Astrocyte of the spinal cord (primary cell): ENCODE data around the gene NINJ2.

Experiments
- DNase-seq: peaks from one replicate; pipeline ENCODE4 v3.0.0; 2011; ENCODE audit warnings: low read depth, low spot score
- H3K4me3 ChIP-seq: 2 replicates; pipeline ENCODE4 v1.5.1; 2011; ENCODE audit warnings: low read depth, mild to moderate bottlenecking, low read length, moderate library complexity
- in situ Hi-C: cut with HindIII; loops from 2 replicates; pipeline ENCODE4 v1.10.0; 2017; ENCODE audit warnings: low sequenced_read_pairs
- TF ChIP-seq, protein P1 (sequence below): IDR thresholded peaks from 2 replicates; pipeline ENCODE4 v1.5.1; 2012; ENCODE audit warnings: low read depth, mild to moderate bottlenecking, low read length, inconsistent platforms

Gene NINJ2

GRCh38 chr12:599756-600155 is 63.5 kb downstream of the NINJ2 start:
- DNase-seq, result no peak
- in situ Hi-C loops, result no loop called here
- TF ChIP-seq, protein P1, sequence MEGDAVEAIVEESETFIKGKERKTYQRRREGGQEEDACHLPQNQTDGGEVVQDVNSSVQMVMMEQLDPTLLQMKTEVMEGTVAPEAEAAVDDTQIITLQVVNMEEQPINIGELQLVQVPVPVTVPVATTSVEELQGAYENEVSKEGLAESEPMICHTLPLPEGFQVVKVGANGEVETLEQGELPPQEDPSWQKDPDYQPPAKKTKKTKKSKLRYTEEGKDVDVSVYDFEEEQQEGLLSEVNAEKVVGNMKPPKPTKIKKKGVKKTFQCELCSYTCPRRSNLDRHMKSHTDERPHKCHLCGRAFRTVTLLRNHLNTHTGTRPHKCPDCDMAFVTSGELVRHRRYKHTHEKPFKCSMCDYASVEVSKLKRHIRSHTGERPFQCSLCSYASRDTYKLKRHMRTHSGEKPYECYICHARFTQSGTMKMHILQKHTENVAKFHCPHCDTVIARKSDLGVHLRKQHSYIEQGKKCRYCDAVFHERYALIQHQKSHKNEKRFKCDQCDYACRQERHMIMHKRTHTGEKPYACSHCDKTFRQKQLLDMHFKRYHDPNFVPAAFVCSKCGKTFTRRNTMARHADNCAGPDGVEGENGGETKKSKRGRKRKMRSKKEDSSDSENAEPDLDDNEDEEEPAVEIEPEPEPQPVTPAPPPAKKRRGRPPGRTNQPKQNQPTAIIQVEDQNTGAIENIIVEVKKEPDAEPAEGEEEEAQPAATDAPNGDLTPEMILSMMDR, result no peak
- H3K4me3 ChIP-seq, result no peak overlapping the region

- TF ChIP-seq, protein P1, result no peak
- no peak for DNase-seq
- H3K4me3 ChIP-seq, result no peak overlapping the region
- in situ Hi-C loops, result no loop called here
These were observed 65.2 kb downstream of the NINJ2 start for GRCh38 chr12:597926-598568.

GRCh38 chr12:593396-594270 is 69.6 kb downstream of the NINJ2 start:
- in situ Hi-C loops, result no loop called here
- TF ChIP-seq, protein P1, result no peak
- no peak overlapping the region for H3K4me3 ChIP-seq
- DNase-seq, result no peak

DNA sequence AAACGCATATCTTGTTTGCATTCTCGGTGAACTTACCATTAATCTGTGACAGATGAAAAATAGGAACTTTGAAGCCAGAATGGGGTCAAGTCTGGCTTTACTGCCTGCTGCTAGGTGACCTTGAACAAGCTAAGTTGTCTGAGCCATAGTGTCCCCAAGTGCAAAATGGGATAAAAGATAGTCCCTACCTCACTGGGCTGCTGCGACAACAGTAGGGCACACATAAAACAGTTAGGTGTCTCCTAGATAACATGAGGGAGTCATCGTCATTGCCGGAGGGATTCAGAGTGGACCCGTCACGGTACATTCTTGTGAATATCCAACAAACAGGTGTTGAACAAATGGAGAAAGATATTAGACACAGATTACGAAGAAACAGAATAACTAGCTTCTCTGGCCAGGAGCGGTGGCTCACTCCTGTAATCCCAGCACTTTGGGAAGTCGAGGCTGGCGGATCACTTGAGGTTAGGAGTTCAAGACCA is 71.2 kb downstream of the NINJ2 start:
- TF ChIP-seq, protein P1, result no peak
- H3K4me3 ChIP-seq, result no peak overlapping the region
- in situ Hi-C loops, result no loop called here
- no peak for DNase-seq

DNA sequence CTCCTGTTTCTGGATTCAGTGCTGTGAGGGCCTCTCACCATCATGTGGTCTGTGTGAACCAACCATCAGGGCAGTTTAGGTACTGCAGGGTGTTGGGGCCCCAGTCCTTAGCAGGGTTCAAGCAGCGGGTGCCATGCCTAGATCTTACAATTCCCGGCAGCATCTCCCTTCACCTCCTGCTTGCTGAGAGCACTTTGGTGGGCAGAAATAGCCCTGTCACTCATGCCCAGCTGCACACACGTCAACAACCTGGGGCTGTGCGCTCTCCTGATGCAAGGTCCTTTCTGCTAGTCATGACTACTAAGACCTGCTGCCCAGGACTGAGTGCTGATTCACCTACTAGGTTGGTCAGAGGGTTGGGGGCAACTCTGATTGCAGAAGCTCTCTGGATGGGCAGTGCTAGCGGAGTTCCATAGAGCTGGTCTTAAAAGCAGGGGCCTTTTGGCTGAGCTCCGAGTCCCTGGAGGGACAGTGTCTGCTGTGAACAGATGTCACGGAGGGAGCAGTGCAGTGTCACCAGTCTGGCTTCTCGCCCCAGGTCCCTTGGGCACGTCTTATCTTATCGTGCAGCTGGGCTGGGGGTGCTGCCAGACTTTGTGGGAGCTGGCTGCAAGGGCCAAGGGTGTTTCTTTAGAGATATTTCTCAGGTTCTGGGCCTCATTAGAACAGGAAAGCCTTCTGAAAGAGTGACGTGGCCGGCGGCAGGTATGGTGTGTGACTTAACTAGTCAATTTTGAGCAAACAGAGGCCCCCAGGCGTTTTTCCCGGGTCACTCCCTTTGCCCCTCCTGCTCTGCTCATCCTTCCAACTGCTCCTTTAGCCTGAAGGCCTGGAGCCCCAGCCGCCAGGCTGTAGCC is 71.8 kb downstream of the NINJ2 start:
- TF ChIP-seq, protein P1, result no peak
- H3K4me3 ChIP-seq, result no peak overlapping the region
- in situ Hi-C loops, result no loop called here
- no peak for DNase-seq

DNA sequence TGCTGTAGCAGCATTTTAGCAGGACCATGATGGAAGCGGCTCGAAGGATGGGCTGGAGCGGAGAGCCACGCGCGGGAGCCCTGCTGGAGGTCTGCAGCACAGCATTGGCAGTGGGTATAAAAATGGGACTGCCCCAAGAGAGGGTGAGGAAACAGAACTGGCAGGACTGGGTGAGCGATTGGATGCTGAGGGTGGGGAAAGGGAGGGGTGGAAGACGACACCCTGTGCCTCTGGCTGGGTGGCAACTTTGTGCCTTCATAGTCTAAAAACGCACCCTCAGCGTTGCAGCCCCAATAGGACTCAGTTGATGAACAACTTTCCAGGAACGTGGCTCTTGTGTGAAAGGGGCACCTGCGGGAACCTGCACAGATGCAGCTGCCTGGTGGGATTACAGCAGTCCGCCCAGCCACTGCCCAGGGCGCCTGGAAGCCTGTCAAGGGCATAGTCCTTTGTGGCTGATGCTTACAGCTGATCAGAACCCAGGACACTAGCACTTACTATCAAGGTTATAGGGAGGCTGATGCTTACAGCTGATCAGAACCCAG is 73.0 kb downstream of the NINJ2 start:
- H3K4me3 ChIP-seq, result no peak overlapping the region
- in situ Hi-C loops, result no loop called here
- TF ChIP-seq, protein P1, result no peak
- no peak for DNase-seq
